Sciatic nerve (tissue), 2 donors: Measurements from ENCODE around the gene ZNF284. TPM values are rescaled to one million over a fixed set of nuclear protein-coding genes. Genes with fewer than 3 reads are reported as not detected.
A peak's percentile ranks its signal among the peaks of the same experiment; 100 is the strongest.
"Not testable (repeated sequence)": the region's sequence is repeated elsewhere in the genome, so short reads cannot be mapped to it uniquely, and the experiment has no call there.

Experiments used
- ATAC-seq: fragments of 200-7000 bp; cut with Tn5 transposase; one replicate; pipeline ENCODE4 v1.9.1; 2020; ENCODE audit warnings: mild to moderate bottlenecking, moderate library complexity
- DNase-seq: peaks from one replicate; pipeline ENCODE4 v3.0.0-alpha.2; 2020; ENCODE audit warnings: low spot score
- intact Hi-C: fragments of 100-400 bp; cut with DNase I; formaldehyde crosslinking; loops from one replicate; pipeline ENCODE4 v1.14.2; 2022
- total RNA-seq: library from RNA; stranded (reverse); fragmentation: NEBNext Ultra II Directional; extraction: Animal tissue kit (Norgen Biotek cat#: 25700); gene quantifications from one replicate; pipeline ENCODE4 v1.2.1, GENCODE V29; 2021
- donor health status: DM: no; HTN: no; CAD: no.
- donor health status: DM: no; HTN: no; CAD: no.

Gene ZNF284
- total RNA-seq, 1 donor from 2014 or later = 3.2 TPM

GRCh38 chr19:44107751-44108150, 35.8 kb downstream of the ZNF284 start:
- intact Hi-C loops = no loop called here
- ATAC-seq (no peak), DNase-seq (no peak)

- DNase-seq = no peak
- intact Hi-C loops = no loop called here
- ATAC-seq = no peak
These were observed 37.5 kb downstream of the ZNF284 start for GRCh38 chr19:44109458-44109857.

- no peak for DNase-seq
- no peak for ATAC-seq
- intact Hi-C loops = no loop called here
These were observed 40.0 kb downstream of the ZNF284 start for GRCh38 chr19:44111910-44112463.

- ATAC-seq (no peak), DNase-seq (no peak)
- intact Hi-C loops = no loop called here
These were observed 40.8 kb downstream of the ZNF284 start for GRCh38 chr19:44112802-44113137.

GRCh38 chr19:44113138-44113783, 41.3 kb downstream of the ZNF284 start, which contains the start of gene ZNF225:
Gene ZNF225 (plus strand): TSS chr19:44113399. CDS start chr19:44115828, 2,429 bp downstream.
- DNase-seq (peak; percentile 95), ATAC-seq (peak; percentile 99)
- intact Hi-C loops = no loop called here

- intact Hi-C loops = no loop called here
- DNase-seq (no peak), ATAC-seq (no peak)
These were observed 41.9 kb downstream of the ZNF284 start for GRCh38 chr19:44113784-44114390.

GRCh38 chr19:44121162-44121561, 49.2 kb downstream of the ZNF284 start:
- DNase-seq, intact Hi-C loops, ATAC-seq: not testable (repeated sequence)

- intact Hi-C loops = no loop called here
- no peak for DNase-seq
- no peak for ATAC-seq
These were observed 60.0 kb downstream of the ZNF284 start for GRCh38 chr19:44131955-44132354.

Other genes with a start within 250 kb of the ZNF284 start
- gene ZNF283, start 244.8 kb upstream of the ZNF284 start, total RNA-seq = 17.4 TPM
- 5.9 TPM for gene ZNF404, start 188.2 kb upstream of the ZNF284 start, total RNA-seq
- 16.3 TPM for gene ZNF45, start 136.9 kb upstream of the ZNF284 start, total RNA-seq
- 12.2 TPM for gene ZNF221, start 120.9 kb upstream of the ZNF284 start, total RNA-seq
- 9.4 TPM for gene ZNF155, start 88.0 kb upstream of the ZNF284 start, total RNA-seq
- gene ZNF230, start 69.2 kb upstream of the ZNF284 start, total RNA-seq = 7.2 TPM
- 3.1 TPM for gene ZNF222, start 46.8 kb upstream of the ZNF284 start, total RNA-seq
- 6.0 TPM for gene ZNF223, start 20.1 kb upstream of the ZNF284 start, total RNA-seq
- gene ZNF224, start 22.2 kb downstream of the ZNF284 start, total RNA-seq = 37.6 TPM
- gene ZNF225, start 41.2 kb downstream of the ZNF284 start, total RNA-seq = 7.0 TPM
- gene ZNF234, start 69.4 kb downstream of the ZNF284 start, total RNA-seq = 16.6 TPM
- 29.8 TPM for gene ZNF226, start 92.9 kb downstream of the ZNF284 start, total RNA-seq
- 30.6 TPM for gene ZNF227, start 140.4 kb downstream of the ZNF284 start, total RNA-seq
- gene ZNF233, start 187.7 kb downstream of the ZNF284 start, total RNA-seq = 0.40 TPM
- 11.5 TPM for gene ZNF235, start 232.9 kb downstream of the ZNF284 start, total RNA-seq